Adrenal gland (tissue), 5 donors: ENCODE results near the gene GAGE2A.
"Not testable (repeated sequence)": the region's sequence is repeated elsewhere in the genome, so short reads cannot be mapped to it uniquely, and the experiment has no call there.

Source experiments
- POLR2A ChIP-seq, 2 donors: fragments of 450-650 bp; IDR thresholded peaks; one replicate each; pipeline ENCODE4 v1.6.1; 2017; ENCODE audit warnings: antibody characterized with exemption in 2 of 2, mild to moderate bottlenecking in 2 of 2, moderate library complexity in 1 of 2
- TF ChIP-seq, protein P1 (sequence below), 6 experiments: fragments of 450-650 bp in 4 of 6; fragments of 200-600 bp in 2 of 6; sonication (generic) in 1 of 6; IDR thresholded peaks; 1 replicate in 5 of 6; 2 replicates in 1 of 6; pipeline versions ENCODE4 v1.5.1 to v1.8.0; 2016 to 2021; ENCODE audit warnings: antibody characterized with exemption in 6 of 6, mild to moderate bottlenecking in 2 of 6, moderate library complexity in 1 of 6
- donor health status: DM: no; HTN: no; CAD: no.

DNA sequence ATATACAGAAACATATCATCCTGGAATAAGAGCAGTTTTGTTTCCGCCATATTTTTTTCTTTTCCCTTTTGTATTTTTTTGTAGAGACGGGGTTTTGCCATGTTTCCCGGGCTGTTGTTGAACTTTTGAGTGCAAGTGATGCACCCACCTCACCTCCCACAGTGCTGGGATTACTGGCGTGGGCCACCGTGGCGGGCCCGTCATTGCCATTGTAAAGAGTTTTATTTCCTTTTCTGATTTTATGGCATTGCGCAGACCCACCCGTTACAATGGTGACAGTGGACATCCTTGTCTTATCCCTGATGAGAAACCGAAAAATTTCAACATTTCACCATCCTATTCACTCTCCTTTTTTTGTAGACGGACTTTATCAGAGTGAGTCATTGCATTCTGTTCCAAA, 20.6 kb upstream of the GAGE2A start:
- TF ChIP-seq, protein P1, sequence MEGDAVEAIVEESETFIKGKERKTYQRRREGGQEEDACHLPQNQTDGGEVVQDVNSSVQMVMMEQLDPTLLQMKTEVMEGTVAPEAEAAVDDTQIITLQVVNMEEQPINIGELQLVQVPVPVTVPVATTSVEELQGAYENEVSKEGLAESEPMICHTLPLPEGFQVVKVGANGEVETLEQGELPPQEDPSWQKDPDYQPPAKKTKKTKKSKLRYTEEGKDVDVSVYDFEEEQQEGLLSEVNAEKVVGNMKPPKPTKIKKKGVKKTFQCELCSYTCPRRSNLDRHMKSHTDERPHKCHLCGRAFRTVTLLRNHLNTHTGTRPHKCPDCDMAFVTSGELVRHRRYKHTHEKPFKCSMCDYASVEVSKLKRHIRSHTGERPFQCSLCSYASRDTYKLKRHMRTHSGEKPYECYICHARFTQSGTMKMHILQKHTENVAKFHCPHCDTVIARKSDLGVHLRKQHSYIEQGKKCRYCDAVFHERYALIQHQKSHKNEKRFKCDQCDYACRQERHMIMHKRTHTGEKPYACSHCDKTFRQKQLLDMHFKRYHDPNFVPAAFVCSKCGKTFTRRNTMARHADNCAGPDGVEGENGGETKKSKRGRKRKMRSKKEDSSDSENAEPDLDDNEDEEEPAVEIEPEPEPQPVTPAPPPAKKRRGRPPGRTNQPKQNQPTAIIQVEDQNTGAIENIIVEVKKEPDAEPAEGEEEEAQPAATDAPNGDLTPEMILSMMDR (IDR thresholded peaks at IDR 0.05) = not testable (repeated sequence)
- not testable (repeated sequence) for TF ChIP-seq POLR2A (IDR thresholded peaks at IDR 0.05)
